ENCODE results near the gene IQCF6.

DNA sequence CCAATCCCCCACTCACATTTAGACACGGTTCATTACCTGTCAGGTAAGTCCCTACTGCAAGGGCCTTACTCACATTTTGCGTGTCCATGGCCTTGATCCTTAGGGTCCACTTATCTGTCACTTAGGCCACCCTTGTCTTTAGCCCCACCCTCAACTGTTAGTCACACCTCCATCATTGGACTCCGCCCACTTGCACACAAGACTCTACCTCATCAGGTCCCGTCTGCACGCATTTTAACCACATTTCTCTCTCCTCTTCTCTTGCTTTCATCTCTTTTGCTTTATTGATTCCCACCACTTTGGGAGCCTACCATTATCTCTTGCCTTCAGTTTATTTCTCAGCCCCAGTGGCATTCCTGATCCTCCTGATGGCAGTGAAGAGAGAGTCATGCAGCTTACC is at the start of gene IQCF6:
- TF ChIP-seq POLR2A (IDR thresholded peaks at IDR 0.05) (no peak), CTCF (IDR thresholded peaks at IDR 0.05) (no peak), EP300 (IDR thresholded peaks at IDR 0.05) (no peak), POLR2AphosphoS5 (IDR thresholded peaks at IDR 0.05) (no peak)

Data from suprapubic skin (tissue), 4 donors.